22Rv1 (cell line): ENCODE measurements around the gene SLC45A1.

Source experiments
- H3K27ac ChIP-seq: fragments of 450-650 bp; 2 replicates; pipeline ENCODE4 v1.5.1; 2017
- ZFX ChIP-seq: fragments of 450-650 bp; IDR thresholded peaks from 2 replicates; pipeline ENCODE4 v1.6.1; 2017; ENCODE audit warnings: antibody characterized with exemption, borderline replicate concordance
- TF ChIP-seq, protein P1 (sequence below): fragments of 450-650 bp; IDR thresholded peaks from 2 replicates; pipeline ENCODE4 v1.5.1; 2017; ENCODE audit warnings: mild to moderate bottlenecking

Gene SLC45A1

DNA sequence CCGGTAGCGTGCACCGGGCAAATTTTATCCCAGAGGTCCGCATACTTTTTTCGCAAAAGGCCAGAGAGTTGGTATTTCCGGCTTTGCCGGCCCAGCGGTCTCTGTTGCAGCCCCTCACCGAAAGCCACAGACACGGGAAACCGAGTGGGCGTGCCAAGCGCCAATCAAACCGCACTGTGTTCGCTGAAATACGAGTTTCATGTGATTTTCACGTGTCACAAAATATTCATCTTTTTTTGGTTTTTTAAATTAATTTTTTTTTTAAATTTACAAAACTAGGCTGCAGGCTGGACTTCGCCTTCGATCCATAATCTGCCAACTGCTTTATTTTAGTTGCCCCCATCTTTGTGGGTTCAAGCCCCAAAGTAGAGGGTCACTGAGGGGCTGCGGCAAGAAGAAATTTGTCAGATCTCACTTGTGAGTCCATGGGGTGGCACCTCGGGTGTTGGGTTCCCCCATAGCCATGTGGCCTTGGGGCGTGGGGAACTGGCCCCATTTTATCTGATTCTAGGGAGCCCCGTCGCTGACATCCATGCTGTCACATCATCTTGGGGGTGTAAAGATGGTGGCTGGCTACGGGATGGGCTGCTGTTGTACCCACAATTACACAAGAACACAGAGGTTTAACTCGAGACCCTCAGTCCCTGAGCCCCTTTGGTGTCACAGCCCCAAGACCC lies 20.8 kb downstream of the SLC45A1 start:
- no peak overlapping the region for H3K27ac ChIP-seq
- TF ChIP-seq, protein P1, sequence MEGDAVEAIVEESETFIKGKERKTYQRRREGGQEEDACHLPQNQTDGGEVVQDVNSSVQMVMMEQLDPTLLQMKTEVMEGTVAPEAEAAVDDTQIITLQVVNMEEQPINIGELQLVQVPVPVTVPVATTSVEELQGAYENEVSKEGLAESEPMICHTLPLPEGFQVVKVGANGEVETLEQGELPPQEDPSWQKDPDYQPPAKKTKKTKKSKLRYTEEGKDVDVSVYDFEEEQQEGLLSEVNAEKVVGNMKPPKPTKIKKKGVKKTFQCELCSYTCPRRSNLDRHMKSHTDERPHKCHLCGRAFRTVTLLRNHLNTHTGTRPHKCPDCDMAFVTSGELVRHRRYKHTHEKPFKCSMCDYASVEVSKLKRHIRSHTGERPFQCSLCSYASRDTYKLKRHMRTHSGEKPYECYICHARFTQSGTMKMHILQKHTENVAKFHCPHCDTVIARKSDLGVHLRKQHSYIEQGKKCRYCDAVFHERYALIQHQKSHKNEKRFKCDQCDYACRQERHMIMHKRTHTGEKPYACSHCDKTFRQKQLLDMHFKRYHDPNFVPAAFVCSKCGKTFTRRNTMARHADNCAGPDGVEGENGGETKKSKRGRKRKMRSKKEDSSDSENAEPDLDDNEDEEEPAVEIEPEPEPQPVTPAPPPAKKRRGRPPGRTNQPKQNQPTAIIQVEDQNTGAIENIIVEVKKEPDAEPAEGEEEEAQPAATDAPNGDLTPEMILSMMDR = no peak
- TF ChIP-seq ZFX = no peak

DNA sequence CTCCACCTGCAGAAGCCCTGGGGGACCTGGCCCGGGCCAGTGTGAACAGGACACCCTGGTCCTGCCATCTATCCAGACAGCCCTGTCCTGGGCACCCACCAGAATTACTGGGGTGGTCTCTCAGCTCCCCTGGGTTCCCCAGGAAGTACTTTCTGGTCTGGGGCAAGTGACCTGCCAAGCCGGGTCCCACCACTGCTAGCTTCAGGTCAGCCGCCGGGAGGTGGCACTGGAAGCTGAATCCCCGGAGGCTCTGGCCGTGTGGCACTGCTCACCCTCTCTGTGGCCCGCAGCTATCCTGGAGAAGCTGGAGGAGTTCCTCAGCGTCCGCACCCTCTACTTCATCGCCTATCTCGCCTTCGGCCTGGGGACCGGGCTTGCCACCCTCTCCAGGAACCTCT lies 21.3 kb downstream of the SLC45A1 start:
- no peak for TF ChIP-seq ZFX
- TF ChIP-seq, protein P1 = no peak
- no peak overlapping the region for H3K27ac ChIP-seq

DNA sequence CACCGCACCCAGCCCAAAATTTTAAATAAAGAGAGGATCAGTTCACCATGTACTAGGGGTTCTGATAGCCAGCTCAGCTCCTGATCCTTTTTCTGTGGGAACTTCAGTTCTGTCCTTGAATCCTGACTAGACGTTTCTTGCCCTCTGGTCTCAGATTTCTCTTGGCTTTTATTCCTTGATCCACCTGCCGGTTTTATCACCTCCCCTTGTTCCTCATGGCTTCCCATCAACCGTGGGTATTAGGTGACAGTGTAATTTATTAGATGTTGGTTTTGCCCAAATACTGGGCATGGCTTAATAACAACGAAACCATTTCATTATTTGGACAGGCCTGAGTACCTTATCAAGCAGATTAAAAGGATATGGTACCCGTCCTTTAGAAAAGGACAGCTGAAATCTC lies 22.5 kb downstream of the SLC45A1 start:
- TF ChIP-seq, protein P1 = no peak
- no peak for TF ChIP-seq ZFX
- no peak overlapping the region for H3K27ac ChIP-seq

DNA sequence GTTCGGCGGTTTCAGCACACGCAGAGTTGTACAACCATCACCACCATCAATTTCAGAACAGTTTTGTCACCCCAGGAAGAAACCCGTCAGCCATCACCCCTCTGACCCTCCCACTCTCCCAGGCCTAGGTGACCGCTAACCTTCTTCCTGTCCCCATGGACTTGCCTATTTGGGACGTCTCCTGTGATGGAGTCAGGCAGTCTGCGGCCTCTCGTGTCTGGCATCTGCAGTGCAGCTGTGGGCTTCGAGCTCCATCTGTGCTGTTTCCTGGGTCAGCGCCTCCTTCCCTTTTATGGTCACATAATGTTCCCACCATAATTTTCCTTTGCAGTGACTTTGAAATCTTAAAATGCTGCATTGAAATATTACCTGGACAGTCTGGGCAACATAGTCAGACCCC lies 24.4 kb downstream of the SLC45A1 start:
- no peak overlapping the region for H3K27ac ChIP-seq
- TF ChIP-seq, protein P1 = no peak
- TF ChIP-seq ZFX = no peak

DNA sequence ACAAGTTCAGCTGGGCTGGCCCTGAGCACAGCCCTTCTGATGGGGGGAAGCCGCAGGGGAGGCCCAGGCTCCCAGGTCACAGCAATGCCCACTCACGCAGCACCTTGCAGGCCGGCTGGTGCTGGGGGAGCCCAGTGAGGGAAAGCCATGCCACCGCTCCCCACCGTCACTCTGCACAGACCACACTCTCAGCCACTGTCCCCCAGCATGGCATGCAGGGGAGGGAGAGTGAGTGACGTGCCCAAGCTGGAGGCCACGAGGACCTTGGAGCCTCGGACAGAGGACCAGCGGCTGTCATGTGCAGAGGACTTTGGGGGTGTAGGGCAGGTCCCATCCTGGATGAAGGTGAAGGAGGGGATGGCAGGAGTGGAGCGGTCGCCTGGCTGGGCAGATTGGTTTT lies 25.1 kb downstream of the SLC45A1 start:
- no peak for TF ChIP-seq ZFX
- H3K27ac ChIP-seq = no peak overlapping the region

DNA sequence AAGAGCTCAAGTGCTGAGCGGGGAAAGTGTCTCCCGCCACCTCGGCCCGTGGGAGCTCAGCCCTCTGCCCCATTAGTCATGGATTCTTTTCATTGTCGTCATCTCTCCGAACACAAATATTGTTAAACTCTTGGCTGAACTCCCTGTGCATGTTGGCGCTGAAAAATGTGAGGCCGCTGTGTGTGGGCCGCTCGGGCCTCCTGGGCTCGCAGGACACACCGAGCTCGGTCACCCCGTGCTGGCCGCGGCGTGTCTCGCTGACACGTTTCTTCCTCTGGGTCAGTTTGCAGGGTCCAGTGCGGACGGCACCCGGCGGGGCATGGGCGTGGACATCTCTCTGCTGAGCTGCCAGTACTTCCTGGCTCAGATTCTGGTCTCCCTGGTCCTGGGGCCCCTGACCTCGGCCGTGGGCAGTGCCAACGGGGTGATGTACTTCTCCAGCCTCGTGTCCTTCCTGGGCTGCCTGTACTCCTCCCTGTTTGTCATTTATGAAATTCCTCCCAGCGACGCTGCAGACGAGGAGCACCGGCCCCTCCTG lies 25.6 kb downstream of the SLC45A1 start:
- no peak overlapping the region; the same call in 1 of the 2 replicates for H3K27ac ChIP-seq
- TF ChIP-seq, protein P1 = no peak
- no peak for TF ChIP-seq ZFX

DNA sequence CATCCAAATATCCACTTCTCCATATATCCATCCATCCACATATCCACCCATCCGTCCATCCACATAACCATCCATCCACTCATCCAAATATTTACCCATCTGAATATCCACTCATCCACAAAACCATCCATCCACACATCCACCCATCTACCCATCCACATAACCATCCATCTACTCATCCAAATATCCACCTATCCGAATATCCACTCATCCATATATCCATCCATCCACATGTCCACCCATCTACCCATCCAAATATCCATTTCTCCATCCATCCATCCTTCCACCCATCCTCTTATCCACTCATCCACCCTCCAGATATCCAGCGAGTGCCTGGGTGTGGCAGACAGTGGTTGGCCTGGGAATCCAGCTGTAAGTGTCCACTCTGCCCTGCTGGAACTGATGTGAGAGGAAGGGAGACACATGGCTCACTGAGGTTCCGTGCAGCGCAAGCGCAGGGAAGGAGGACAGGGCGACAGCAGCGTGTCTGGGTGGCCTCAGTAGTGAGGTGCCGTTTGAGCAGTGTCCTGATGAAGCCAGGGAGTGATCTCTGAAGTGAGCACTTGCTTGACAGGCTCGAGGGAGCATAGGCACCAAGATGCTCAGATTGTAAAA lies 27.1 kb downstream of the SLC45A1 start:
- no peak overlapping the region for H3K27ac ChIP-seq
- TF ChIP-seq, protein P1 = no peak
- TF ChIP-seq ZFX = no peak
